SK-MEL-5 (cell line): Measurements from ENCODE around the gene MROH9. TPM values are rescaled to one million over a fixed set of nuclear protein-coding genes. Genes with fewer than 3 reads are reported as not detected.
"Not testable (repeated sequence)": the region's sequence is repeated elsewhere in the genome, so short reads cannot be mapped to it uniquely, and the experiment has no call there.

ENCODE experiments used
- DNase-seq: peaks from one replicate; pipeline ENCODE4 v3.0.0-alpha.2; 2016; ENCODE audit warnings: low read depth, low spot score
- in situ Hi-C: cut with HindIII; loops from 2 replicates; pipeline ENCODE4 v1.10.0; 2016; ENCODE audit warnings: low sequenced_read_pairs, high pct_unique_total_duplicates, low pct_unique_long_range_greater_than_20kb
- polyA plus RNA-seq, 2 experiments: library from polyadenylated mRNA; depleted of rRNA; stranded (reverse); fragments of >200 nt; gene quantifications; 2 replicates each; pipeline ENCODE4 v1.2.3, GENCODE V29; 2015
- total RNA-seq: library from RNA; depleted of rRNA; stranded (reverse); fragments of >200 nt; shearing (Covaris generic); gene quantifications from 2 replicates; pipeline ENCODE4 v1.2.3, GENCODE V29; 2014; rRNA removed

MROH9 gene
- total RNA-seq: not detected in 2 replicates
- not detected in 2 replicates for polyA plus RNA-seq (2015; cell fraction: cytosol; rRNA removed)
- polyA plus RNA-seq (2015; cell fraction: nucleus; rRNA removed): not detected in 2 replicates

GRCh38 chr1:170935231-170935630 is at the start of gene MROH9:
Gene MROH9 (plus strand): TSS chr1:170935534. CDS start chr1:170945557, 10,023 bp downstream.
- in situ Hi-C loops: no loop called here

DNA sequence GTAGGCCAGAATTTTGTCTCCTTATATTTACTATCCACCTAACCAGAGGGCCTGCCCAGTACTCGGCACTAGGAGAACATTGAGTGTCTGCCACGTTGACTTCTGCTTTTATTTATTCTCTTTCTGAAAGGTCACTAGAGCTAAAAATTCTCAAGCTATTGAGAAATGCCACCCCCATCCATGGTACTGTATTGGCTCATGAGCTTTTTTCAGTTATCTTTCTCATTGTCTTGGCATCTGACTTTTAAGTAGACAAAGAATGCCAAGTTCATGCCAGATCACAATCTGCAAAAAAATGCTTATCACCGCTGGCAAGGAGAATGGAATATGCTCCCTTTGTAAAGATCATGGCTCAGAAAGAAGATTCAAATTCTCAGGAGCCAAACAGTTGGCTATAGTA is 49.8 kb upstream of the MROH9 start:
- in situ Hi-C loops: no loop called here
- no peak for DNase-seq

More at GRCh38 chr1:170935231-170935630, at the start of gene MROH9:
- DNase-seq: no peak

GRCh38 chr1:170886460-170886859 is 48.9 kb upstream of the MROH9 start:
- in situ Hi-C loops: no loop called here
- DNase-seq: no peak

GRCh38 chr1:170887726-170888125 is 47.6 kb upstream of the MROH9 start:
- in situ Hi-C loops: no loop called here
- no peak for DNase-seq

DNA sequence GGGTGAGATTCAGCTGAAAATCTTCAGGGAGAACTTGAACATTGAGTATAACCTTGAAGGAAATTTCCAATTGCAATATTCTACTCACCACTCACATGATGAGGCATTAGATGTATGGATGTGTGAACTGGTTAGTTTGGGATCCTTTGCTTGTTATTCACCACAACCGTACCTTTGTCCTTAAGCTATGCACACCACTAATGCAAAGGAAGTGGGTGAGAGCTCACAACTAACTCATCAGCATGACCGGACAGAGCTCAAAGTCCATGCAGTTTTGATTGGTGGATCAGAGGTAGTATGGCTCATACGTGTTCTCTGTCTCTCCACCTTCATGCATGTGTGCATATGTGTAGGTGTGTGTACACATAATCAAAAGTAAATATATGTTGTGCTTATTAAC is 43.5 kb upstream of the MROH9 start:
- no peak for DNase-seq
- in situ Hi-C loops: no loop called here

DNA sequence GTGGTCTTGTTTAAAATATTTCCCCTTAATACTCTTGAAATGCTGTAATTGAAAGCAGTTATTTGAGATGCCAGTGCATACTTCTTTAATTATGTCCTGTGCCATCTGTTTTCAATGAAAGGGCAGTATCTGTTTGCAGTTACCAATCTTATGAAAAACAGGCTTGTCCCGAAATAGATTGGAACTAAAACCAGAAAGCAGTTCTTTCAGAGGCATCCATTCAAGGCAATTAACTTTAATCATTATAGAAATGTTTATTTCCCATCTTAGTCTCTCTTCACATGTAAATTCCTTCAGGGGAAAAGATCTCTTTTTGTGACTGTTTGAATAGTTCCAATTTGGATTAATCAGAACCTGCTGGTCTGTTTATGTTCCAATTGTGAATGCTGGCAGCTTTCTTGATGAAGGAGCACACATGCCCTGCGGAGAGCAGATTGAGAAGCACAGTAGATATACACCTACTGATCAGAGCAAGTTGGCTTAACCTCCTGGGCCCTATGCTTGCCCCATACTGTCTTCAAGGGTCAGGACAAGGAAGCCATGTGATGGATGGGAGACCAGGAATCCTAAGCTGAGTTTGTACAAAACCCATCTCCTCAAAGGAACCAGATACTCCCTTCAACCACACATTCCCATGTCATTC is 41.6 kb upstream of the MROH9 start:
- in situ Hi-C loops: no loop called here
- no peak for DNase-seq

GRCh38 chr1:170903961-170904360 is 31.4 kb upstream of the MROH9 start:
- in situ Hi-C loops: no loop called here

GRCh38 chr1:170908942-170909341 is 26.4 kb upstream of the MROH9 start:
- DNase-seq: no peak
- in situ Hi-C loops: no loop called here

More at GRCh38 chr1:170903961-170904360, 31.4 kb upstream of the MROH9 start:
- DNase-seq: no peak

- DNase-seq: no peak
- in situ Hi-C loops: no loop called here
These were observed 25.1 kb upstream of the MROH9 start for GRCh38 chr1:170910273-170910672.

DNA sequence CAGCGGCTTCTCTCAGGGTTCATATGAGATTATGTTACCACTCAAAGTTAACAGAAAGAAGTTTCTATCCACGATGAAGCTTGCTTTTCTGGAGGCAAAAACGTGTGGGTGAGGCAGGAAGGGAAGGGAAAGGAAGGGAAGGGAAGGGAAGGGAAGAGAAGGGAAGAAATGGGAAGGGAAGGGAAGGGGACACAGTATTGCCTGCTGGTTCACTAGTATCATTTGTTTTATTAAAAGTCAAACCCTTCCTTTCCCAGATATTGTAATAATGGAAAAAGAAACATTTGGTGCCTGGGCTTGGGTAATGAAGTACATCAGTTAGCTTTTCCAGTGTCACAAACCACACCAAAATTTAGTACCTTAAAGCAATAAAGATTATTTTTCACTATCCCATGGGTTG is 18.0 kb upstream of the MROH9 start:
- in situ Hi-C loops: no loop called here

DNA sequence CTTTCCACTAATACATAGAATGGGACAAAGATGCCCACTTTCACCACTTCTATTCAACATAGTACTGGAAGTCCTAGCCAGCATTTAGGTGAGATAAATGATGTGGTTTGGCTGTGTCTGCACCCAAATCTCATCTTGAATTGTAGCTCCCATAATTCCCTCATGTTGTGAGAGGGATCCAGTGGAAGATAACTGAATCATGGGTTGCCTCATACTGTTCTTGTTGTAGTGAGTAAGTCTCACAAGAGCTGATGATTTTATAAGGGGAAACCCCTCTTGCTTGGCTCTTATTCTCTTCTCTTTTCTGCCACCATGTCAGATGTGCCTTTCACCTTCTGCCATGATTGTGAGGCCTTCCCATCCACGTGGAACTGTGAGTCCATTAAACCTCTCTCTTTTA is 10.7 kb upstream of the MROH9 start:
- in situ Hi-C loops, DNase-seq: not testable (repeated sequence)

More for the DNA sequence above, 18.0 kb upstream of the MROH9 start:
- DNase-seq: no peak

- in situ Hi-C loops: no loop called here
- DNase-seq: peak; percentile 38
These were observed 7.1 kb upstream of the MROH9 start for GRCh38 chr1:170927955-170928840.

DNA sequence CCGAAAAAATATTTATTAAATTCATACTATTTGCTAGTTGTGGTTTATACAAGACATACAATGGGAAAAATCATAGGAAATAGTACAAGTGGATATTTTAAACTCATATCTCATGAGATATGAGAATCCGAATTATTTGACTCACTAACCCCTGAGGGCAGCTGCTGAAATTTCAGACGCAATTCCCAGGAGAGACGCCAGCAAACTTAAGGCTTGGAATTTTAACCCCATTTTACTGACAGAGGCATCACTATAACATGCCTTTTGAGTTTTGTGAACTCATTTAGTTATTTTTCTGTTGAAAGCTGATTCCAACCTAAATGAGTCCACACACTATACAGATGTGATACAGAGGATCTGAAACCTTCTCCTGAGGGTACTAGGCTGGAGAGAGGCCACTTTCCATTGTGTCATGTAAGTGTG is 5.9 kb upstream of the MROH9 start:
- in situ Hi-C loops: no loop called here

DNA sequence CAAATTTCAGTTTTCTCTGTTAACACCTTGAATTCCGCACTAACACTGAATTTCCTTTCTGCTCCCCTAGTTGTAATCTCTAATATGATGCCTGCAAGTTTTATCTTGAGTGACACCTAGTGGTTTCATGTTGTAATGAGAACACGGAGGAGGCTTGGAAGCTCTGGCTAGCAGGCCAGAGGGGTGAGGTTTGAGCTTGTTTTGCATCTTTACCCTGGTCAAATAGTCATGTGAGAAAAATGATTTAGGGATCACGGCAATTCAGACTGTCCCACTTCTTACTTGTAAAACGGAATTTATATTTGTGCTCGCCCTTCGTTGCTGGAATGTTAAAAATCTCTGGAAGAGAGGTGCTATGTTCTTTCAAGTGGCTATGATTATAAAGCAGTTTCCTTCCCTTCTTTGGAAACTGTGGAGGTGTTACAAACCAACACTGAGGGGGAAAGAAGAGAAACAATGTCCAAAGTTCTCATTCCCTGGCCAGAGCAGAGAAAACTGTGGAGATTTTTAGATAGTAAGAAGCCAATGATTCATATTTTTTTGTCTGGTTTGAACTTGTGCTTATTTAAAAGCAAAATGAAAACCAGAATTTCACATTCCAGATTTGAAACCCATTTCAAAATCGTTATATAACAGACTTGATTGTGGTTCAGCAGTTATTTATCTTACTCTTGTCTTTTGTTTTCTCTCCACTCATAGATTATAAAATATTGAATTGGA is 5.3 kb upstream of the MROH9 start:
- peak; percentile 84 for DNase-seq
- in situ Hi-C loops: no loop called here

More for the DNA sequence above, 5.9 kb upstream of the MROH9 start:
- peak; percentile 60 for DNase-seq

DNA sequence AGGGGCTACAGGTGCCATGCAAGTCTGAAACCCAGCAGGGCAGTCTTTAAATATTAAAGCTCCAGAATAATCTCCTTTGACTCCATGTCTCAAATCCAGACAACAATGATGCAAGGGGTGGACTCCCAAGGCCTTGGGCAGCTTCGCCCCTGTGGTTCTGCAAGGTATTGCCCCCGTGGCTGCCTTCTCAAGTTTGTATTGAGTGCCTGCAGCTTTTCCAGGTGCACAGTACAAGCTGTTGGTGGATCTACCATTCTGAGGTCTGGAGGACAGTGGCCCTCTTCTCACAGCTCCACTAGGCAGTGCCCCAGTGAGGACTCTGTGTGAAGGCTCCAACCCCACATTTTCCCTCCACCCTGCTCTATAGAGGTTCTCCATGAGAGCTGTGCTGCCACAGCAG is 3.7 kb upstream of the MROH9 start:
- in situ Hi-C loops: no loop called here

GRCh38 chr1:170932236-170932635 is 3.1 kb upstream of the MROH9 start:
- DNase-seq: no peak
- in situ Hi-C loops: no loop called here

More for the DNA sequence above, 3.7 kb upstream of the MROH9 start:
- no peak for DNase-seq

DNA sequence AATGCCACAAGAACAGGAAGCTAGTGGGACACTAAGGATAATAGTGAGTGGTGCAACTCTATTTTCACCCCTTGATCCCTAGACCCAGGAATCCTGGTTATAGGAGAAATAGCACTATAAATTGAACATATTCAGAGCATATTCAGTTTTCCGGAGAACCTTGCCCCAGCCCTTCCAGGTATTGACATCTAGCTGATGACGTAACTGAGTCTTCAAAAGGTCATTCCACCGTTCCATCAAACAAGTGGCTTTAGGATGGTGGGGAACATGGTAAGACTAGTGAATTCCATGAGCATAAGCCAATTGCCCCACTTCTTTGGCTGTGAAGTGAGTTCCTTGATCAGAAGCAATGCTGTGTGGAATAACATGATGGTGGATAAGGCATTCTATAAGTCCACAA is 2.9 kb downstream of the MROH9 start:
- DNase-seq: no peak
- in situ Hi-C loops: no loop called here

GRCh38 chr1:170939476-170939875 is 4.1 kb downstream of the MROH9 start:
- in situ Hi-C loops: no loop called here
- DNase-seq: no peak
